GM23338 (cell line): ENCODE results near the gene MKI67. TPM values are rescaled to one million over a fixed set of nuclear protein-coding genes. Genes with fewer than 3 reads are reported as not detected.

Experiments
- ATAC-seq: fragments of 200-7000 bp; cut with Tn5 transposase; 3 replicates; pipeline ENCODE4 v1.9.1; 2020
- DNase-seq: peaks from one replicate; pipeline ENCODE4 v3.0.0-alpha.2; 2015; ENCODE audit warnings: low spot score
- H2AFZ ChIP-seq: fragments of 200-600 bp; sonication (generic); 2 replicates; pipeline ENCODE4 v1.8.0; 2016; ENCODE audit warnings: antibody characterized with exemption, mild to moderate bottlenecking, moderate library complexity
- H3F3A ChIP-seq: fragments of 200-600 bp; sonication (generic); replicated peaks from 2 replicates; pipeline ENCODE4 v1.8.0; 2017; ENCODE audit warnings: antibody characterized with exemption, mixed run types, low read depth
- H3K27ac ChIP-seq: fragments of 200-600 bp; sonication (generic); 2 replicates; pipeline ENCODE4 v1.6.1; 2016; ENCODE audit warnings: low read depth
- H3K27me3 ChIP-seq: fragments of 200-600 bp; sonication (generic); 2 replicates; pipeline ENCODE4 v1.8.0; 2016; ENCODE audit warnings: mild to moderate bottlenecking, mixed run types, moderate library complexity; ENCODE audit not compliant: insufficient read depth
- H3K36me3 ChIP-seq: fragments of 200-600 bp; sonication (generic); 2 replicates; pipeline ENCODE4 v1.8.0; 2016; ENCODE audit warnings: mild to moderate bottlenecking; ENCODE audit not compliant: insufficient read depth
- H3K4me1 ChIP-seq: fragments of 200-600 bp; sonication (generic); 2 replicates; pipeline ENCODE4 v1.8.0; 2016; ENCODE audit warnings: mild to moderate bottlenecking, moderate library complexity; ENCODE audit not compliant: insufficient read depth
- H3K4me2 ChIP-seq: fragments of 200-600 bp; sonication (generic); 2 replicates; pipeline ENCODE4 v1.7.1; 2017; ENCODE audit warnings: mixed run types
- H3K4me3 ChIP-seq: fragments of 200-600 bp; sonication (generic); 2 replicates; pipeline ENCODE4 v1.6.1; 2016; ENCODE audit warnings: mixed run types
- H3K79me2 ChIP-seq: fragments of 200-600 bp; sonication (generic); replicated peaks from 2 replicates; pipeline ENCODE4 v1.8.0; 2017; ENCODE audit warnings: mild to moderate bottlenecking; ENCODE audit not compliant: insufficient read depth
- H3K9me2 ChIP-seq: fragments of 200-600 bp; sonication (generic); 2 replicates; pipeline ENCODE4 v1.8.0; 2017; ENCODE audit not compliant: insufficient read depth
- H4K20me1 ChIP-seq: fragments of 200-600 bp; sonication (generic); replicated peaks from 2 replicates; pipeline ENCODE4 v1.8.0; 2017; ENCODE audit warnings: mild to moderate bottlenecking; ENCODE audit not compliant: insufficient read depth
- H3K27ac Mint-ChIP-seq: 2 replicates; pipeline ENCODE4 v1.8.0; 2020; ENCODE audit warnings: inconsistent platforms, mild to moderate bottlenecking, moderate library complexity, mixed read lengths
- H3K27me3 Mint-ChIP-seq: 3 replicates; pipeline ENCODE4 v1.8.0; 2022; ENCODE audit warnings: low read depth, mild to moderate bottlenecking, moderate library complexity, mixed read lengths, inconsistent platforms; ENCODE audit not compliant: insufficient read depth, poor library complexity
- H3K36me3 Mint-ChIP-seq: 3 replicates; pipeline ENCODE4 v1.8.0; 2021; ENCODE audit warnings: low read depth, mild to moderate bottlenecking, inconsistent platforms, moderate library complexity, mixed read lengths
- H3K4me1 Mint-ChIP-seq: 3 replicates; pipeline ENCODE4 v1.8.0; 2020; ENCODE audit warnings: mild to moderate bottlenecking, inconsistent platforms, mixed read lengths
- H3K4me3 Mint-ChIP-seq: 3 replicates; pipeline ENCODE4 v1.8.0; 2021; ENCODE audit warnings: moderate library complexity, mild to moderate bottlenecking, inconsistent platforms, mixed read lengths
- H3K9me3 Mint-ChIP-seq: 3 replicates; pipeline ENCODE4 v1.8.0; 2020; ENCODE audit warnings: moderate library complexity, mild to moderate bottlenecking, inconsistent platforms, mixed read lengths
- CREB1 ChIP-seq: fragments of 250-450 bp; sonication (Bioruptor Pico); IDR thresholded peaks from 2 replicates; pipeline ENCODE4 v1.5.0; 2020; ENCODE audit warnings: low read depth, mild to moderate bottlenecking, moderate library complexity
- CTCF ChIP-seq, 2 experiments: fragments of 200-600 bp in 1 of 2; sonication (generic) in 1 of 2; conservative IDR thresholded peaks; 2 replicates each; pipeline versions ENCODE4 v1.5.1 to v1.6.1; 2016 to 2017; ENCODE audit warnings: antibody characterized with exemption in 2 of 2, low read depth in 2 of 2, mild to moderate bottlenecking in 2 of 2, moderate library complexity in 1 of 2
- ETS1 ChIP-seq: IDR thresholded peaks from 2 replicates; pipeline ENCODE4 v1.6.1; 2016; ENCODE audit warnings: antibody characterized with exemption
- EZH2 ChIP-seq: fragments of 200-600 bp; sonication (generic); IDR thresholded peaks from one replicate; pipeline ENCODE4 v1.8.0; 2017; ENCODE audit warnings: antibody characterized with exemption, mild to moderate bottlenecking, low read depth; ENCODE audit not compliant: unreplicated experiment
- EZH2phosphoT487 ChIP-seq: fragments of 200-600 bp; sonication (generic); IDR thresholded peaks from one replicate; pipeline ENCODE4 v1.8.1; 2018; ENCODE audit warnings: antibody characterized with exemption; ENCODE audit not compliant: unreplicated experiment
- JUNB ChIP-seq: IDR thresholded peaks from one replicate; pipeline ENCODE4 v1.6.1; 2016; ENCODE audit warnings: antibody characterized with exemption; ENCODE audit not compliant: unreplicated experiment
- NANOG ChIP-seq: IDR thresholded peaks from 2 replicates; pipeline ENCODE4 v1.6.1; 2016; ENCODE audit warnings: antibody characterized with exemption, borderline replicate concordance
- POLR2AphosphoS5 ChIP-seq: IDR thresholded peaks from 2 replicates; pipeline ENCODE4 v1.6.1; 2016; ENCODE audit warnings: antibody characterized with exemption, low read depth
- REST ChIP-seq: IDR thresholded peaks from one replicate; pipeline ENCODE4 v1.6.1; 2018; ENCODE audit warnings: antibody characterized with exemption; ENCODE audit not compliant: unreplicated experiment
- STAT1 ChIP-seq: IDR thresholded peaks from one replicate; pipeline ENCODE4 v1.6.1; 2016; ENCODE audit warnings: antibody characterized with exemption; ENCODE audit not compliant: unreplicated experiment
- ZNF114 ChIP-seq: fragments of 250-450 bp; sonication (Bioruptor Pico); IDR thresholded peaks from 2 replicates; pipeline ENCODE4 v1.5.0; 2020; ENCODE audit warnings: mild to moderate bottlenecking, moderate library complexity
- ZNF331 ChIP-seq: fragments of 250-450 bp; sonication (Bioruptor Pico); IDR thresholded peaks from 2 replicates; pipeline ENCODE4 v1.5.0; 2020; ENCODE audit warnings: low read depth, mild to moderate bottlenecking, moderate library complexity
- ZNF462 ChIP-seq: fragments of 250-450 bp; sonication (Bioruptor Pico); IDR thresholded peaks from 2 replicates; pipeline ENCODE4 v1.5.0; 2020; ENCODE audit warnings: mild to moderate bottlenecking, moderate library complexity
- polyA plus RNA-seq: library from polyadenylated mRNA; unstranded; fragments of >200 nt; fragmentation: Nextera tagmentation; extraction: Ambion mirVana; gene quantifications from 2 replicates; pipeline ENCODE4 v1.2.1, GENCODE V29; 2016
- total RNA-seq: library from RNA; depleted of rRNA; stranded (reverse); fragments of >200 nt; shearing (Covaris generic); gene quantifications from 2 replicates; pipeline ENCODE4 v1.2.3, GENCODE V29; 2014

MKI67 gene
- total and polyA plus RNA-seq, 2 experiments from 2014 or later: 58.0 to 103 TPM

- Histone ChIP-seq H3K4me2 (no peak overlapping the region), H4K20me1 (no peaks in the 10 kb centered on the region), H3K27me3 (no peaks in the 10 kb centered on the region), H3K4me1 (no peaks in the 10 kb centered on the region), H3K79me2 (no peaks in the 10 kb centered on the region), H2AFZ (no peak overlapping the region), H3K4me3 (no peak overlapping the region), H3F3A (no peaks in the 10 kb centered on the region), H3K27ac (no peak overlapping the region), H3K36me3 (0 out of 2 replicates have a peak, but pooled peaks cover 6% of the 10 kb centered on the region), H3K9me2 (no peaks in the 10 kb centered on the region)
- no peak for DNase-seq
- peaks cover 17% of the 10 kb centered on the region for H3K36me3 Mint-ChIP-seq
- H3K9me3 Mint-ChIP-seq: peaks cover 54% of the 10 kb centered on the region
- ATAC-seq: no peak
- no peak overlapping the region for H3K4me3 Mint-ChIP-seq
- no peak overlapping the region for H3K27ac Mint-ChIP-seq
- H3K27me3 Mint-ChIP-seq: peaks cover 11% of the 10 kb centered on the region
- TF ChIP-seq ETS1 (no peak), ZNF462 (CRISPR knock-in tag) (no peak), ZNF114 (CRISPR knock-in tag) (no peak), EZH2phosphoT487 (no peak), POLR2AphosphoS5 (no peak), ZNF331 (CRISPR knock-in tag) (no peak), REST (no peak), EZH2 (no peak), NANOG (no peak), JUNB (no peak), CTCF (conservative IDR thresholded peaks at IDR 0.05; ENCODE audit: low read depth in 2 of 2) (no peak), CREB1 (CRISPR knock-in tag) (no peak), STAT1 (no peak)
- H3K4me1 Mint-ChIP-seq: peaks cover 2% of the 10 kb centered on the region; the same call in 1 of the 3 replicates
Observed at GRCh38 chr10:128172756-128173155, 46.5 kb upstream of the MKI67 start.
